HEK293 (cell line): Measurements from ENCODE around the gene TBC1D30.
"Not testable (repeated sequence)": the region's sequence is repeated elsewhere in the genome, so short reads cannot be mapped to it uniquely, and the experiment has no call there.

Experiments used
- CTCF ChIA-PET: fragments of 350-600 bp; formaldehyde crosslinking; extraction: SDS; loops from one replicate; lab custom pipeline; 2021; ENCODE audit warnings: antibody characterized with exemption; lab: Yijun Ruan, JAX
- POLR2A ChIA-PET: fragments of 300-600 bp; formaldehyde crosslinking; extraction: SDS; loops from one replicate; lab custom pipeline; 2020; ENCODE audit warnings: antibody characterized with exemption, inconsistent platforms; lab: Yijun Ruan, JAX
- H3K27ac ChIP-seq: fragments of 200-500 bp; sonication (Bioruptor generic); 2 replicates; pipeline ENCODE4 v1.5.1; 2014; ENCODE audit warnings: low read depth, low read length, control low read depth, inconsistent platforms; ENCODE audit errors: extremely low read depth
- H3K36me3 ChIP-seq, 2 experiments: fragments of 200-500 bp in 1 of 2; sonication (Bioruptor generic) in 1 of 2; 1 replicate in 1 of 2; 2 replicates in 1 of 2; pipeline ENCODE4 v1.5.1; 2014 to 2017; ENCODE audit warnings: inconsistent platforms in 2 of 2, low read length in 2 of 2; ENCODE audit not compliant: control insufficient read depth in 2 of 2, insufficient read depth in 1 of 2
- H3K4me1 ChIP-seq: fragments of 200-500 bp; sonication (Bioruptor generic); 2 replicates; pipeline ENCODE4 v1.5.1; 2014; ENCODE audit warnings: mild to moderate bottlenecking, low read length, inconsistent platforms; ENCODE audit not compliant: control insufficient read depth, insufficient read depth
- H3K4me3 ChIP-seq: 2 replicates; pipeline ENCODE4 v1.5.1; 2011; ENCODE audit warnings: low read depth, mild to moderate bottlenecking, control low read depth, low read length, moderate library complexity
- H3K9me3 ChIP-seq: fragments of 200-500 bp; sonication (Bioruptor generic); 2 replicates; pipeline ENCODE4 v1.5.1; 2014; ENCODE audit warnings: low read depth, low read length, inconsistent platforms; ENCODE audit not compliant: control insufficient read depth, insufficient read depth
- KLF8 ChIP-seq: fragments of 450-650 bp; formaldehyde crosslinking; IDR thresholded peaks from 2 replicates; pipeline ENCODE4 v1.5.1; 2016; ENCODE audit warnings: missing biosample characterization, missing genetic modification characterization
- MZF1 ChIP-seq: fragments of 450-650 bp; formaldehyde crosslinking; IDR thresholded peaks from 2 replicates; pipeline ENCODE4 v1.5.1; 2017; ENCODE audit warnings: missing biosample characterization, missing genetic modification characterization, borderline replicate concordance
- ZFP41 ChIP-seq: fragments of 450-650 bp; formaldehyde crosslinking; IDR thresholded peaks from 2 replicates; pipeline ENCODE4 v1.5.1; 2016; ENCODE audit warnings: missing biosample characterization, missing genetic modification characterization, borderline replicate concordance
- ZIC2 ChIP-seq: fragments of 450-650 bp; formaldehyde crosslinking; IDR thresholded peaks from 2 replicates; pipeline ENCODE4 v1.5.1; 2016; ENCODE audit warnings: missing biosample characterization, missing genetic modification characterization
- ZNF146 ChIP-seq: fragments of 450-650 bp; formaldehyde crosslinking; IDR thresholded peaks from 2 replicates; pipeline ENCODE4 v1.5.1; 2016; ENCODE audit warnings: missing biosample characterization, missing genetic modification characterization
- ZNF155 ChIP-seq: fragments of 450-650 bp; formaldehyde crosslinking; IDR thresholded peaks from 2 replicates; pipeline ENCODE4 v1.5.1; 2016; ENCODE audit warnings: missing biosample characterization, missing genetic modification characterization
- ZNF174 ChIP-seq: fragments of 450-650 bp; formaldehyde crosslinking; IDR thresholded peaks from 2 replicates; pipeline ENCODE4 v1.5.0; 2017; ENCODE audit warnings: missing biosample characterization, mild to moderate bottlenecking, missing genetic modification characterization
- ZNF214 ChIP-seq: fragments of 450-650 bp; formaldehyde crosslinking; IDR thresholded peaks from 2 replicates; pipeline ENCODE4 v1.5.1; 2017; ENCODE audit warnings: missing biosample characterization, mild to moderate bottlenecking, missing genetic modification characterization, borderline replicate concordance
- ZNF248 ChIP-seq: fragments of 450-650 bp; formaldehyde crosslinking; IDR thresholded peaks from 2 replicates; pipeline ENCODE4 v1.5.1; 2017; ENCODE audit warnings: missing biosample characterization, missing genetic modification characterization
- ZNF37A ChIP-seq: fragments of 450-650 bp; IDR thresholded peaks from 2 replicates; pipeline ENCODE4 v1.5.1; 2018; ENCODE audit warnings: missing biosample characterization, missing genetic modification characterization
- ZNF544 ChIP-seq: fragments of 450-650 bp; formaldehyde crosslinking; IDR thresholded peaks from 2 replicates; pipeline ENCODE4 v1.5.0; 2017; ENCODE audit warnings: missing biosample characterization, missing genetic modification characterization
- ZNF621 ChIP-seq: fragments of 450-650 bp; formaldehyde crosslinking; IDR thresholded peaks from 2 replicates; pipeline ENCODE4 v1.5.1; 2017; ENCODE audit warnings: missing biosample characterization, missing genetic modification characterization
- ZNF624 ChIP-seq: fragments of 450-650 bp; formaldehyde crosslinking; IDR thresholded peaks from 2 replicates; pipeline ENCODE4 v1.5.1; 2017; ENCODE audit warnings: missing biosample characterization, missing genetic modification characterization
- ZNF707 ChIP-seq: fragments of 450-650 bp; formaldehyde crosslinking; IDR thresholded peaks from 2 replicates; pipeline ENCODE4 v1.5.1; 2016; ENCODE audit warnings: missing biosample characterization, missing genetic modification characterization
- ZSCAN30 ChIP-seq: fragments of 450-650 bp; IDR thresholded peaks from 2 replicates; pipeline ENCODE4 v1.5.1; 2018; ENCODE audit warnings: missing biosample characterization, mild to moderate bottlenecking, missing genetic modification characterization, moderate library complexity
- TF ChIP-seq, protein P1 (sequence below): fragments of 450-650 bp; formaldehyde crosslinking; IDR thresholded peaks from 2 replicates; pipeline ENCODE4 v1.5.1; 2016; ENCODE audit warnings: missing biosample characterization, missing genetic modification characterization
- TF ChIP-seq, protein P2 (sequence below): fragments of 450-650 bp; formaldehyde crosslinking; IDR thresholded peaks from 2 replicates; pipeline ENCODE4 v1.5.1; 2016; ENCODE audit warnings: missing biosample characterization, missing genetic modification characterization
- TF ChIP-seq, protein P3 (sequence below): fragments of 450-650 bp; formaldehyde crosslinking; IDR thresholded peaks from 2 replicates; pipeline ENCODE4 v1.5.1; 2016; ENCODE audit warnings: missing biosample characterization, missing genetic modification characterization

Gene TBC1D30

DNA sequence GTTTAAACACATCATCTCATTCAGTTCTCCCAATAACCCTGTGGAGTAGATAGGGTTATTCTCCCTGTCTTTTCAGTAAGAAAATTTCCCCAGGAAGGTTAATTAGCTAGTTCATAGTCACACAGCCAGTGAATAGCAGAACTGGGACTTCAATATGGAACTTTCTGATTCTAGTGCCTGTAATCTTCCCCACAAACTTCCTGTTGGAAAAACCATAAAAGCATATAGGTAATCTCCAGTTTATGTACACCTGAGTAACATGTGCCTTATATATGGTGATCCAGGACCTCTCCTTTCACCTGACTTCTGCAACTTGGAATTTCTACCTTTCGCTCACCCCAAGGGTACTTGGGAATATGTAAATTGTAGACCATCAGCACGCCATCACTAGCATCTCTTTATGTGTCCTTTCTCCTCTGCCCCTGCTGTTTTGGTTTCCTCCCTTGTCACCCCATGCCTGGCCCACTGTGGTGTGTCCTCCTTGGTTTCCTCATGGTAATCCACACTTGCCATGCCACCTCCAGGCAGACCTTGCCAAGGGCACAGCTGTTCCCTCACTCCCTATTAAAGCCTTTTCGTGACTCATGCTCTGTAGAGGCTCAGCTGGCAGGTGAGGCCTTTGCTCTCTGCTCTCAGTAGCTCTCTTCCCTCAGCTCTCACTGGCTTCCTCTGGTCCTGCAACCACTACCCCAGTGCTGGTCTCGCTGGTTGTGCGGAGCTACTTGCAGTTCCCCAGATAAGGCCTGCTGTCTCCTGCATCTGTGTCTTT lies 16.7 kb downstream of the TBC1D30 start:
- Histone ChIP-seq H3K36me3 (no peaks in the 10 kb centered on the region; a peak in 1 of 3 replicates), H3K4me3 (no peak overlapping the region), H3K27ac (no peak overlapping the region), H3K9me3 (no peaks in the 10 kb centered on the region), H3K4me1 (no peaks in the 10 kb centered on the region)
- CTCF ChIA-PET = no interaction called here
- TF ChIP-seq, protein P1, sequence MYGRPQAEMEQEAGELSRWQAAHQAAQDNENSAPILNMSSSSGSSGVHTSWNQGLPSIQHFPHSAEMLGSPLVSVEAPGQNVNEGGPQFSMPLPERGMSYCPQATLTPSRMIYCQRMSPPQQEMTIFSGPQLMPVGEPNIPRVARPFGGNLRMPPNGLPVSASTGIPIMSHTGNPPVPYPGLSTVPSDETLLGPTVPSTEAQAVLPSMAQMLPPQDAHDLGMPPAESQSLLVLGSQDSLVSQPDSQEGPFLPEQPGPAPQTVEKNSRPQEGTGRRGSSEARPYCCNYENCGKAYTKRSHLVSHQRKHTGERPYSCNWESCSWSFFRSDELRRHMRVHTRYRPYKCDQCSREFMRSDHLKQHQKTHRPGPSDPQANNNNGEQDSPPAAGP (tag by site-specific recombination) = no peak
- 0 out of 2 replicates have a peak, but pooled peaks have one; percentile 16 for TF ChIP-seq ZIC2 (tag by site-specific recombination)
- POLR2A ChIA-PET = no interaction called here

DNA sequence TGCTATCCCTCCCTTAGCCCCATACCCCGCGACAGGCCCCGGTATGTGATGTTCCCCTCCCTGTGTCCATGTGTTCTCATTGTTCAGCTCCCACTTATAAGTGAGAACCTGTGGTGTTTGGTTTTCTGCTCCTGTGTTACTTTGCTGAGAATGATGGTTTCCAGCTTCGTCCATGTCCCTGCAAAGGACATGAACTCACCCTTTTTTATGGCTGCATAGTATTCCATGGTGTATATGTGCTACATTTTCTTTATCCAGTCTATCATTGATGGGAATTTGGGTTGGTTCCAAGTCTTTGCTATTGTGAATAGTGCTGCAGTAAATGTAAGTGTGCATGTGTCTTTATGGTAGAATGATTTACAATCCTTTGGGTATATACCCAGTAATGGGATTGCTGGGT lies 24.0 kb downstream of the TBC1D30 start:
- H3K9me3 ChIP-seq, H3K27ac ChIP-seq, POLR2A ChIA-PET, CTCF ChIA-PET, H3K4me3 ChIP-seq, H3K36me3 ChIP-seq, H3K4me1 ChIP-seq: not testable (repeated sequence)
- TF ChIP-seq, protein P2, sequence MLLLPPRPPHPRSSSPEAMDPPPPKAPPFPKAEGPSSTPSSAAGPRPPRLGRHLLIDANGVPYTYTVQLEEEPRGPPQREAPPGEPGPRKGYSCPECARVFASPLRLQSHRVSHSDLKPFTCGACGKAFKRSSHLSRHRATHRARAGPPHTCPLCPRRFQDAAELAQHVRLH (tag by site-specific recombination) = peak; percentile 62; the same call in 1 of the 2 replicates
- TF ChIP-seq ZNF146 (tag by site-specific recombination) = peak; percentile 85

DNA sequence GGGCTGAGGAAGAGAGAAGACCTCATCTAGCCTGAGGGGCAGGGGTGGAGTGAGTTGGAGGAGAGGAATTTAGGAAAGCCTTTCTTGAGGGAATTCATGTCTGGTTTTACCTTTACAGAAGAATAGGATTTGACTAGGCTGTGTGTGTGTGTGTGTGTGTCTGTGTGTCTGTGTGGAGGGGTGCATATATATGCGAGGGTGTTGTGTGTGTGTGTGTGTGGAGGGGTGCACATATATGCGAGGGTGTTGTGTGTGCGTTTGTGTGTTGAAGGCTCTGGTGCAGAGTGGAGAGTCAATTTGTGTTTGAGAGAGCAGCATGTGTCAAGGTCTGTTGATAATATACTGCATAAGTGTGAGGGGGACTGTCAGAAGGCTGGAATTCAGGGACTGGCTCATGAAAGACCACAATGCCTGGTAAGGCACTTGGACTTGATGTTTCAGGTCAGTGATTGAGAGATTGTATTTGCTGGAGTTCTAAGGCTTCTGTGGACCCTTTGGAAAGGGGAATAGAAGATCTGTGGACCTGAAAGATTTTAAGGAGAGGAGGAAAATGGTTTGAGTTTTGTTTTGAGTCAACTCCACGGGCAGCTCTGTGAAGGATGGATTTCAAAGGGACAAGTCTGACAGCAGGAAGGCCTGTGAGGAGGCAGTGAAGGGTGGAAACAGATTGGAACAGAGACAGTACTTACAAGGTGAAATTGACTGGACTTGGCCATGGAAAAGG lies 34.6 kb downstream of the TBC1D30 start:
- CTCF ChIA-PET = no interaction called here
- Histone ChIP-seq H3K27ac (no peak overlapping the region), H3K9me3 (no peaks in the 10 kb centered on the region), H3K4me1 (no peaks in the 10 kb centered on the region), H3K4me3 (no peak overlapping the region), H3K36me3 (no peaks in the 10 kb centered on the region)
- POLR2A ChIA-PET = no interaction called here
- TF ChIP-seq ZNF37A (tag by site-specific recombination) = no peak
- no peak for TF ChIP-seq ZNF155 (tag by site-specific recombination)

DNA sequence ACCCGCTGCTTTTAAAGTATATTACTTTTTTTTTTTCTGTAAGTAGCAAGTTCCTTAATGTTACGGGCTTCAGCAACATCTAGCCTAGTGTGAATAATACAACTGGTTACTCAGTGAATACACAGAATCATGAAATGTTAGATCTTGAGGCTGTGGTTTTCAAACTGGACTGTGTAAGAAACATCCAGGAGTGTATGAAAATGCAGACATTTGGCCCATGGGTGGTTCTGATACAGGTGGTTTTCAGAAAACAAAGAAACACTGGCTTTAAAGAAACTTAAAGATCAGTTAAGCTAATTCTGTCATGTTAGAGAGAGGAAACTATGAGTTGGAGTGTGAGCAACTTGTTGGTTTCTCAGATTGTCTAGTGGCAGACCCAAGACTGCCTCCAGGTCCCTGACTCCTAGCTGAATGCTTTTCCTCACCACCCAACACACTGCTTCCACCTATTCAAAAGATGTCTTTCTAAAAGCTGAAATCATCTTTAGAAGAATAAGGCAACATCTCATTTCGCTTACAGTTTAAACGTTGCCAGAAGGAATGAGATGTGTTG lies 36.1 kb downstream of the TBC1D30 start:
- Histone ChIP-seq H3K4me1 (no peaks in the 10 kb centered on the region), H3K36me3 (no peaks in the 10 kb centered on the region), H3K27ac (no peak overlapping the region), H3K4me3 (no peak overlapping the region), H3K9me3 (no peaks in the 10 kb centered on the region)
- ChIA-PET POLR2A (no interaction called here), CTCF (interaction anchor here (0.6 kb wide), 1 partner anchor 38 kb away, joined by 4 read pairs; no protein-coding TSS in a partner anchor)
- TF ChIP-seq ZFP41 (no peak), MZF1 (tag by site-specific recombination) (no peak), ZSCAN30 (tag by site-specific recombination) (no peak), ZNF174 (tag by site-specific recombination) (no peak), ZNF248 (tag by site-specific recombination) (no peak), ZNF707 (tag by site-specific recombination) (no peak), ZNF544 (tag by site-specific recombination) (no peak), ZNF624 (tag by site-specific recombination) (no peak), ZNF621 (tag by site-specific recombination) (no peak), KLF8 (tag by site-specific recombination) (no peak), ZNF214 (tag by site-specific recombination) (no peak)
- TF ChIP-seq, protein P3, sequence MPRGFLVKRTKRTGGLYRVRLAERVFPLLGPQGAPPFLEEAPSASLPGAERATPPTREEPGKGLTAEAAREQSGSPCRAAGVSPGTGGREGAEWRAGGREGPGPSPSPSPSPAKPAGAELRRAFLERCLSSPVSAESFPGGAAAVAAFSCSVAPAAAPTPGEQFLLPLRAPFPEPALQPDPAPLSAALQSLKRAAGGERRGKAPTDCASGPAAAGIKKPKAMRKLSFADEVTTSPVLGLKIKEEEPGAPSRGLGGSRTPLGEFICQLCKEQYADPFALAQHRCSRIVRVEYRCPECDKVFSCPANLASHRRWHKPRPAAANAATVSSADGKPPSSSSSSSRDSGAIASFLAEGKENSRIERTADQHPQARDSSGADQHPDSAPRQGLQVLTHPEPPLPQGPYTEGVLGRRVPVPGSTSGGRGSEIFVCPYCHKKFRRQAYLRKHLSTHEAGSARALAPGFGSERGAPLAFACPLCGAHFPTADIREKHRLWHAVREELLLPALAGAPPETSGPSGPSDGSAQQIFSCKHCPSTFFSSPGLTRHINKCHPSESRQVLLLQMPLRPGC (tag by site-specific recombination) = no peak
